Embryonic facial prominence (tissue), 1 donor: Measurements from ENCODE around the gene CHIT1.

Experiments used
- DNase-seq: peaks from one replicate; pipeline ENCODE4 v3.0.0-alpha.2; 2016; ENCODE audit errors: extremely low spot score

The CHIT1 gene

DNA sequence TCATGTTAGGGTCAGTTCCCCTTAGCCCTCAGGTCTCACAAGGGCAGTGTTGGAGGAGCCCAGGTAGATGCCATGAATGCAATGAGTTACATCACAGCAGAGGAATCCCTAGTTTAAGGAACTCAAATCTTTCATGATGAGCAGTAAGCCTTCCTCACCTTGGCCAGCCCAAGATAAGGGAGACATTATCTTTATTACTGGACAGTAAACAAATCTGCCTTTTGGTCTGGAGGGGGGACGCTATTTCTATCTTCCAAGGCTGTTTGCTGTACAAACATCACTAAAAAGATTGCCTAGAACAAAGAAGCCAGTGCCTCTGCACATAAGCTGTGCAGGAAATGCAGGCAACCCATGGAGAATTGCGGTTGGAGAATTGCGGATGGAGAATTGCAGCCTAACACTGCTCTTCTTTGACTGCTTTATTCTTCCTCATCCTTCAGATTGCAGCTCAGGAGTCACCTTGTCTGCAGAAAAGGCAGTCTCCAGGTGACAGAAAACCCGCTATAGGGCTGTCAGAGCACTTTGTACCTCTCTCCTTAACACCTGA, 40.7 kb downstream of the CHIT1 start:
- DNase-seq = no peak

DNA sequence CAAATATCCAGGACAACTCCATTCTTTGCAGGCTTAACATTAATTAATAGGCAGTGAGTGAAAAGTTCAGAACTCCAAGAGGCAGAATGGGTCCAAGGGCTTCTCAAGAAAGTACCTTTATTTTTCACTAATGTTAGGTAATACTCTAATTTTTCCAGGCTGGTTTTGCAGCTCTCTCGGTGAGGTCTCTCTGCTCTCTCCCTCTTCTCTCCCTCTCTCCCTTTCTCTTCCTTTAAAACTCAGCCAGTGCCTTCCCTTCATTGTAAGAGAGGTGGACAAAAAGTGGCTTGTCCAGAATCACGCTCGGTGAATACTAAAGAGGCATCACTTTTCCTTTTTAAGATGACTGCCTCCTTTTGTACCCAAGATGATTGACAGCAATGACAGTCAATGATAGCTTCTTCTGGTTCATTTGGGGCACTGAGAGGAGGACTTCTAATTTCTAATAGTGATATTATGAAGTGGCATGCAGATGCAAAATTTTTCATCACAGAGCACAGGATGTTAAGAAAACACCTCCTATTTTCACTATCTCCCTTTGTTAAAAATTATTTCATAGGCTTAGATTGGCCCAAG, 41.7 kb downstream of the CHIT1 start:
- no peak for DNase-seq

DNA sequence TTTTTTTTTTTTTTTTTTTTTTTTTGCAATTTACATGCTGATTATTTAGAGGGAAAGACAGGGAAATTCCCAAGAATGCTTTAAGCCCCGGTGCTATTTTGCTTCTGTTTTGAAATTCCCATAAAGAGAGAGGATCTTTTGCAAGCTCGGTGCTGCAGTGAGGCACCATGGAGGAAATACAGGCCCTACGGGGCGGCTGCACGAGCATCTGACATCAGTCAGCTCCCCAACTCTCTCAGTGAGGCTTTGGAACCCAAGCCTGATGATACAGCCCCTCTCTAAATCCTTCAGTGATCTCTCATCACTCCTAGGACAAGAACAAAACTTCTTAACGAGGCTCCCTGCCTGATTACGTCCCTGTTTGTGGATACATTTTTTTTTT, 42.2 kb downstream of the CHIT1 start:
- no peak for DNase-seq

DNA sequence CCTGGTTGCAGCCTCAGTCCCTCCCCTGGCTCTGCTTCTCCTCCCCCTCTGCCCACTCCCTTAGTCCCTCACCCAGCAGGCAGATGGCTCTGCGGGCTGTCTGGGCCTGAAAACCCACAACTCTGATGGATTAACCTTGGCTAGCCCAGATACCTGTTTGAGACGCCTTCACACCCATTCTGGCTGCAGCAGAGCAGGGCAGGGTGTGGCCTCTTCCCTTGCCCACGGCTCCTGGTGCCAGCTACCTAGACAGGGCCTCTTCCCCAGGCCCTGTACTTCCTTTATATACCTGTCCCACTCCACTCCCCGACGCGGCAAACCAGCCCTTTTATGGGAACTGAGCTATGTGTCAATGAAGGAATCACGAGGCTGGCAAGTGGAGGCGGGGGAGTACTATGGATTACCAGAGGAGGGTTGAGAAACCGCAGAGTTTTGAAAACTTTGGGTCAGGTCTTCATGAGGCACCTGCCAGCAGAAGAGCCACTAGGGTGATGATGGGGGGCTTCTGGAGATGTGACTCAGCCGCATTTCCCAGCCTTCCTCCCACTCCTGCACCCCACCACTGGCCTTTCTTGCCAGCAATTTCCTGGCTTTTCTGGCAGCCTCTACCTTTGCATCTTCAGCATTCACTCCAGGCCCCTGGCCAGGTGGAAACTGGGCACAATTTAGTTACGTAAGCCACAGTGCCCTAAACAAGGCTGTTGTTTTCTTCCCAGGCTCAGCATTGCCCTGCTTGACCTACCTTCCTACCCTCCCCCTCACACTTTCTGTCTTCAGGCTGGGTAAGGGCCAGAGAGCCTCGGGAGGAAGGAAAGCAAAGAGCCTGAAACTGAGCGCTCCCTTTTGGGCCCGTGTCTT, 42.8 kb downstream of the CHIT1 start, which contains the start of gene CHI3L1:
CHI3L1 (minus strand) TSS at position 259 of the 858 bp plus-strand sequence; CDS start at position 178, 81 bp downstream.
- no peak for DNase-seq

DNA sequence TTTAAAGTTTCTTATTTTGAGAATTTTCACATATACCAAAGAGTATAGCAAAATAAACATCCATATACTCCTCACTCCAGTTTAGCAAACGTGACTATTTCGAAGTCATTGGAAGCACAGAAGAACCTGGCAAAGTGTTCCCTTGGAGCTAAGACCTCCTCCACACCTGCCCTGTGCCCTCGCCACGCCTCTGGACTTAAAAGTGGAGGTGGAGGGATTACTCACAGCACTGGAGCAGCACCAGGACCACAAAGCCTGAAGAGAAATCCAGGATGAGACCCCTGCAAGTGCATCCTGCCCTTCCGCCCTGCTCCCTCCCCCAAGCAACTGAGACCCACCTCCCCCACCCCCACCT, 43.4 kb downstream of the CHIT1 start:
- no peak for DNase-seq

DNA sequence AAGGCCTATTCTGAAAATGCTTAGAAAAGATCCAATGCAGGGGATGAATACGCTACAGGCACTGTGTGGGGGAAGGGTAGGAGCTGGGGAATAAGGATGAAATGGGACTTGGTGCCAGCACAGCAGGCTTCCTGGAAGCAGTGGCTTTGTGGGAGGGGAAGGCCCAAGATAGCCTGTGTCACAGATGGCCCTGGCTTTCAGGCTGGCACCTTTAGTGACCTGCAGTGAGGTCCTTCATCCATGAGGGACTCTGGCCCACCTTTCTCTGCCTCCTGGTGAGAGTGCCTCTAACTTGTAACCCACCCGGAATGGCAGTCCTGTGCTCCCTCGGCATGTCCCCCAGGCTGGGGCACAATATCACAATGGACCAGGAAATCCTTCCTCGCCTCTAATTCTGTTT, 43.9 kb downstream of the CHIT1 start:
- no peak for DNase-seq

DNA sequence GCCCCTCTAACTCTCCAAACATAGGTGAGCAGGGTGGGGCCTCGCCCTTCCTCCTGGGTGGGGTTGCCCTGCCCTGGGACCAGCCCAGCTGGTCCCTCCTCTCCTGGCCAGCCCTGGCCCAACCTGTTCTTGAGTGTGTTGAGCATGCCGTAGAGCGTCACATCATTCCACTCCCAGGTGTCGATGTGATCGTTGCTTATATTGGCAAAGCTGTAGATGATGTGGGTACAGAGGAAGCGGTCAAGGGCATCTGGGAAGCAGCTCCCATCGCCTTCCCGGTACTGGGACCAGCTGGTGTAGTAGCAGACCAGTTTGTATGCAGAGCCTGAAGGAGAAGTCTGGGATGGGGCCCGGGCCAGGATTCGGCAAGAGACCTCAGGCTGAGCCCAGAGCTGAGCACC, 44.4 kb downstream of the CHIT1 start:
- DNase-seq = no peak

DNA sequence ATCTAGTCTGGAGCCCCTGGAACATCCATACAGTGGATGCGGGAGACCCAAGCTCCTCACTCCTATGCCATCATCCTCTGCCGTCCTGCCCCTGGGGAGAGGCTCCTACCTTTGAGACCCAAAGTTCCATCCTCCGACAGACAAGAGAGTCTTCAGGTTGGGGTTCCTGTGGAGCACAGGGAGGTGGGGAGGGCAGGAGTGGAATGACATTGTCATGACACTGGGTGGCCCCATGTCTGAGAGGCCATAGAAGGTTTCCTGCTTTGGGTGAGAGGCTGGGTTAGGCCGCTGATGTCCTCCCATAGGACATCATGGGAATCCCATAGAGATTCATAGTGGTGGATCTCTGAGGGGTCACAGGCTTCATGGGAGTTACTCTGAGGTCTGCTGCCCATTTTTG, 45.0 kb downstream of the CHIT1 start:
- DNase-seq = no peak

DNA sequence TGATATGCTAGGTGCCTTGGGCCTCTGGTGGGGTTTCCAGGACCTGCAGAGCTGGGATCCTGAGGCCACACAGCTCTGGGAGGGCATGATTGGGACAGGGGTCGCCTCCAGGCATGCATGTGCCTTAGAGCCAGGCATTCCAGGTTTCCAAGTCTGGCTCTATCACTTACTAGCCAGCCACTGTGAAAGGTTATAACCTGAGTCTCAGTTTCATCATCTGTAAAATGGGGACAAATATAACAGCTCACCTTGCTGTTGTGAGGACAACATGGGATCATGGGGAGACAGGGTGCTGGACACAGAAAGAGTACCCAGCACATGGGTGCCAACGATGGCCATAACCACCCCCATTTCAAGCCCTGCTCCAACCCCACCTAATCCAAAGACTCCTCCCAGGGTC, 45.6 kb downstream of the CHIT1 start:
- DNase-seq = no peak

DNA sequence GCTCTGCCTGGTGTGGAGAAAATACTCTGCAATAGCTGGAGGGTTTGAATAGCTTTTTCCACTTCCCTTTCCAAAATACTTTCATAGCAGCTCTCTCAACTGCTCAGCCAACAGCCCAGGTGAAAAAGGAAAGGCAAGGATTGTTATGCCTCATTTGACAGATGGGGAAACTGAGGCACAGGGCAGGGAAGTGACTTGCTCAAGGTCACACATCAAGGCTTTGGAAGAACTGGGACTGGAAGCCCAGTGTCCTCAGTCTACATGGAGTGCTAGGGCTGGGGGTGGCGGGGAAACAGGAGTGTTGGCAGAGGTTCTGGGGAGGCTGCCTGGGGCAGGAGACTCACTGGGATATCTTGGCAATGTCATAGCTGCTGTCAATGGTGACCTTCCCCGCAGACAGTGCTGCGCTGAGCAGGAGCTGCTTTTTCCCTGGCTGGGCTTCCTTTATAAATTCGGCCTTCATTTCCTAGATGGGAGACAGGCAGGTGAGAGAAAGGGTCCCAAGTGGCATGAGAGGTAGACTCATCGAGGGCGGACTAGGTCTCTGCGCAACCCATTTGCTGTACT, 47.0 kb downstream of the CHIT1 start:
- DNase-seq = no peak

DNA sequence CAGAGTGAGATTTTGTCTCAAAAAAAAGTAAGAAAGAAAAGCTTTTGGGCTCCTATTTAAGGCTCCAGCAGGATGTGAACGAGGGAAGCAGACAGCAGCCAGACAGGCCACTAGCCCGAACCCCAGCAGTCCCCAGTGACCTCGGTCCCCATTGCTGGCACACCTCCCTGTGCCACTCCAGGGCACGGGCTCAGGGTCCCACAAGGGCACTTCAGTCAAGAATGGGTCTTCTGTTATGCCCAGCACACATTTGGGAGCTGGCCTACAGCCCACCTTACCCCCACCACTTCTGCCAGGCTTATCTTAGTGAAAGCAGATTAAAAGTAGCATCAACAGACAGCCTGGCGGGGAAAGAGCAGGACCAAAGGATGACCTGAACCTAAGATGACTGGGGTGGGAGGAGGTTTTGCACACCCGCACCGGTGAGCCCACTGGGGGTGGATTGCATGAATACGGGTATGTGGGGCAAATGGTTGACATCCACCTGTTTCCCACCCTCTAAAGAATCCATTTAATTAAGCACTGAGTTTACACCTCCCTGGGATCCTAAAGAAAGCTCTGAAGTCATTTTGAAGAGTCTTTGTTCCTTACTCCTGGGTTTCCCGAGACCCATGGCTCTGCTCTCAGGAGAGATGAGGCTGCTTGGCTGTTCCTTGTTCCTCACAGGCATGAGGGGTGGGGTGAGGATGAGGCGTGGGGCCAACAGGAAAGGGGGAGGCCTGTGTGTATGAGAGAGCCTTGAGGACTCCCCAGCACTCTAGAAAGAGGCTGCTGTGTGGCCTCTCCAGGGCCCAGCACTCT, 47.7 kb downstream of the CHIT1 start:
- DNase-seq = no peak

DNA sequence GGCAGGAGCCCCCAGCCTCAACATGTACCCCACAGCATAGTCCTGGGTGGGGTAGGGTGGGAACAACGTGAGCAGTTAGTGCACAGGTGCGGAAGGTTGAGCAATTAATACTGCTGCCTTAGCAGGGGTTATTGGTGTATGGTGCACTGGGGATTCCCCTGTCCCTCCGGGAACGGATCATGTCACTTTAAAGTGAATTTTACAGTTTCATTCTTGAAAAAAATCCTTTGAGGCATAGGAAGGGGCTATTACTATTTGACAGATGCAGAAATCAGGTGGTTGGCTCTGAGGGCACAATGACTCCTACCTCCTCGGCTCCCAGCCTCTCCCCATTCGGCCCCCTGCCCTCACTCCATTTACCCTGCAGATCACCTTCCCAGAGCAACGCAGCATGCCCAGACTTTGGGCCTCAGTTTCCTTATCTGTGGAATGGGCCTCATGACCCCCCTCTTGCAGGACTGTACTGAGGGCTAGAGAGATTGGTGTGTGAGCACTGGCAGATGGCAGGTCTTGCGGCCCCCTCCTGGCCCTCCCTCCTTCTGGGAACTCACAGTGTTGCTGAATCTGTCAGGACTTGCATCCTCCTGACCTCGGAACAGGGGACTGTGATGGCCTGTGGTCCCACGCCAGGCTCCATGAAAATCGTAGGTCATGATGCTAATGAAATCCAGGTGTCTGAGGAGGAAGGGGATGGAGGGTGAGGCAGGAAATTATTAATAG, 48.7 kb downstream of the CHIT1 start:
- DNase-seq = no peak

DNA sequence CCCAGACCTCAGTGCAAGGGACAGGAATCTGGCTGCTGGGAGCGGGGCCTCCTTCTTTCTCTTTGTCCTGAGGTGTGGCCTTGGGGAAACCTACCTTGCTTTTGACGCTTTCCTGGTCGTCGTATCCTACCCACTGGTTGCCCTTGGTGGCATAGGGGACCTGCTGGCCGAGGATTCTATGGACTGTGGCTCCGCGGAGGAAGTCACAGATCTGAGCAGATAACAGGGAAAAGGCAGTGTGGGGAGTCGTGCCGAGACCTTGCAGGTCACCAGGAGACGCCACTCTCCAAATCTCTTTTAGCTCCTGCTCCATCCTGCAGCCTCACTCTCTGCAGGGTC, 49.8 kb downstream of the CHIT1 start:
- no peak for DNase-seq

DNA sequence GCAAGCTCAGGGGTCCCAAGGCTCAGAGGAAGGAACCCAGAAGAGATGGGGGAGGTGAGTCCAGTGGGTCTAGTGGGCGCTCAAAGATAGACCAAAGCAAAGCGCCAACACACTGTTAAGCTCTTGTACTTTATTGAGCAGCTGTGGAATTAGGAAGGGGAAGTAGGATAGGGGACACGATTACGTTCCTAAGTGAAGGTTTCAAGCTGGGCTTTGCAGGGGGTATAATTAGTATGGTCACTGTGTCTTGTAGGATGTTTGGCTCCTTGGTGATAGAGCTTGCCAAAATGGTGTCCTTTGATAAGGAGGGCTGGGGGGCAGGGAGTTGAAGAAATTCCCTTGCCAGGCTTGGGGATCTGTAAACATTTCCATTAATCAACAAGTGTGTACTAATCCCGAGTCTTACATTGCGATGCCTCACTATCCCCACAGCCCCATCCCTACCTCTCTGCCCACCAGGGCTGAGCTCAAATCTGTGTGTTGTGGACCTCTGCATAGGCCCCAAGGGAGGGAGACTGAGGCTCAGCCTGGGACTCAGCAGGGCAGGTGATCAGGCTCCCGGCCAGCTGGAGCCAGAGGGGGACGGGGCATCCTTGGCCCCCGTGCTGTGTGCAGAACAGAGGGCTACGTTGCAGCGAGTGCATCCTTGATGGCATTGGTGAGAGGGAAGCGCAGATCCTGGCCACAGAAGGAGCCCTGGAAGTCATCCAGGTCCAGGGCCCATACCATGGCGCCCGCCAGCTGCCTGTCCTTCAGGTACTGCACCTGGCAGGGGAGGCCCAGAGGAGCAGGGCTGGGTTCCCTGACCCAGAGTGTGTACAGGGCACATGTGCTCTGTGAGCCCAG, 50.4 kb downstream of the CHIT1 start:
- DNase-seq = no peak

DNA sequence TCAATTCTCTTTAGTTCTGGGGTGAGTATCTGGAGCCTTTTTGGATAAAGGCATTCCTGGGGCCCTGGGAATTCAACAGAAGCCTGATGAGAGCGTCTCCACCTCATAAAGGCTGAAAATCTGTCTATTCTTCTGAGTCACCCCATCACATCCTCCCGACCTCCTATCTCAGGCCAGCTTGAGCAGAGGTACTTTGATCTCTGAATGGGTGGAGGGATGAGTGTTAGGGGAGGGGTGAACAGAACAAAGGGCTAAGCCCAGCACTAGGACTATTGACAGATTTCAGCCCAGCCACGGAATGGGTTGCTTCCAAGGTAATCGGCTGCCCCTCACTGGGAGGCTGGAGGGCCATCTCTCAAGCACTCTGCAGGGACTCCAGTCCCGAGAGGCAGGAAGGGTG, 51.4 kb downstream of the CHIT1 start:
- DNase-seq = no peak

DNA sequence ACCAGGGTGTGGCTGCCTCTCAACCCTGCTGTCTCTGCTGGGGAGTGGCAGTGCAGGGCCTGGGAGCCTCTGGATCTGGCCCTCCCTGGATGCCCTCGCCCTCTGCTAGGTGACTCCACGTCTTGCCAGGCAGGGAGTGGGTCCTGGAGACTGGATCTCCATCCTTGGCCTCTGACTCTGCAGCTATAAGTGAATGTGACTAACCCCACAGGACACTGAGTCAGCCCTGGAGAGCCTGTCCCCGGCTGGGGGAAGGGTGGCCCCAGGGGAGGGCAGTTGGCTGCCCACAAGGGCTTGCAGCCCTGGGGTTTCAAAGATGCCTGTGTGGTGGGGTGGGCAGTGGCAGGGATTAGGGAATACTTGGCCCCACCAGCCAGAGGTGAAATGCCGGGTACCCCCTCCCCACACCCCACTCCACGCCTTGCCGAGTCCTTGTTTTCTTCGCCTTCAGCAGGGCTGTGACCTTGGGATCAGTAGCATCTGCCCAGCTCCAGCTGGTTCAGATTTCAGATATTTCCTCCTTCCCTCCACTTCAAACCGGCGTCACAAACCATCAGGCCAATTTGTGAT, 51.9 kb downstream of the CHIT1 start:
- DNase-seq = no peak

DNA sequence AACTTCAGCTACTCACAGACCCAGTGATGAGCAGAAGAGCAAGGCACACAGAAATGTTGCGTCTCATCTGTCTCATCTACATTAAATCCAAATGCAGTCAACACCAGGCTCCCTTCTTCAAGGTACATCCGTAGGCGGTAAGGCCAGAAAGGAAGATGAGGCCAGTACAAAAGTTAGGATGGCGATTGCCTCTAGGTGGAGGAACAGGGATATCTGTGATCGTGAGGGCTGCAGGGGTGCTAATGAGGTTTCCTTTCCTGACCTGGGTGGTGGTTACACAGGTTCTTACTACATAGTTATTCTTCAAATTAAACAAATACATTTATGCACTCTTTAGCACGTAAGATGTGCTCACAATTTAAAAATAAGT, 52.5 kb downstream of the CHIT1 start:
- no peak for DNase-seq

DNA sequence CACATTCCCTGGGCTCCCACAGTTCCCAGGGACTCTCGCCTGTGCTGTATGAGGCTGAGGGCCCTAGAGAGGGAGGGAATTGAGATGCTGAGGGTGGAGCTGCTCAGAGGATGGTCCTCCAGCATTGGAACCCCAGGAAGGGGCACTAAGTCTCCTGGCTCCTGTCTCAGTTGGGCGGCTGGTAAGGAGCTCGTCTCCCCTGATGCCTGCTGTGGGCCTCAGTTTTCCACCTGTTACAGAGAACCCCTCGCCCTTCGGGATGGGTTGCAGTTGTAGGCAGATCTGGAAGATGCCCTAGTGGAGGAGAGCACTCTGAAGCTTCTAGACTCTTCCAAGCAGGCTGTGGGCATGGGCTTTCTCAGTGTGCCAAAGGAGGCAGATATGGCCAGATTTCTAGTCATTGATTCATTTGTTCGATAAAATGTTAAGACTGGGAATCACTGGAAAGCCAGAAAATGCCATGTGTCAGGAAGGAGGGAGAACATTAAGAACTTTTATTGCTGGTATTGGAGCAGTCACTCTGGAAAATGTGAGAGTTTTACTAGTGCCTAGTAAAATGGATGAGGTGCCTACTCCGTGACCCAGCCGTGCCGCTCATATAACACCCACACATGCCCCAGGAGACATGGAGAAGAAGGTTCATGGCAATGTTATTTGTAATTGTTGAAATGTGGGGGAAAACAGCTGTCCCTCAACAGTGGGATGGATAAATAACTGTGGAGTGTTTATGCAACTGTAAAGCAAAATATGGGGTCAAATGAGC, 53.0 kb downstream of the CHIT1 start:
- DNase-seq = no peak

DNA sequence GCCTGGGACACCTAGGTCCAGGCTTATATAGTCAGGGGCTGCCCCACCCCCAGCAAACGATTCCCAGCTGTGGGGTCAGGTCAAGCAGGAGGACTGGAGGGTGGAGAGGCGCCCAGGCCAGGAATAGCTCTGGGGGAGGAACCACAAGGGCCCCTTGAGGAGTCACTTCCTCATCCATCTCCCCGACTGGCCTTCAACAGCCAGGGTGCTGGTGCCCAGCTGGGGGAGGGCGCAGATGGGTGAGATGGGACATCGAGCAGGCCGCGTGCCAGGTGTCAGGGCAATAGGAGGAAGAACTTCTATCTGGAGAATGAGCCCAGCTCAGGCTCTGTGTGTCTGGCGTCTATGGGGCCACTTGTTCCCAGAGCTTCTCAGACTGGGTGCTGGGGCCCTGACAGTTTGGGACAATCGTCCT, 53.6 kb downstream of the CHIT1 start:
- DNase-seq = no peak
